A549 (cell line): ENCODE results near the gene CHID1.

Experiments
- EP300 ChIP-seq, 2 experiments: fragments of >200 bp; sonication (Bioruptor Twin); formaldehyde crosslinking; IDR thresholded peaks; 2 replicates in 1 of 2; 3 replicates in 1 of 2; pipeline ENCODE4 v1.6.1; 2016 to 2017
- ESRRA ChIP-seq: fragments of 150-350 bp; IDR thresholded peaks from 2 replicates; pipeline ENCODE4 v1.6.1; 2014; ENCODE audit warnings: mild to moderate bottlenecking, low read length, borderline replicate concordance
- JUNB ChIP-seq: fragments of >200 bp; sonication (Bioruptor Twin); formaldehyde crosslinking; IDR thresholded peaks from 2 replicates; pipeline ENCODE4 v1.6.1; 2016
- MAFK ChIP-seq: fragments of 450-650 bp; IDR thresholded peaks from 2 replicates; pipeline ENCODE4 v1.6.1; 2014; ENCODE audit not compliant: partially characterized antibody
- MYC ChIP-seq: IDR thresholded peaks from 2 replicates; pipeline ENCODE4 v1.6.1; 2012; ENCODE audit warnings: mild to moderate bottlenecking, inconsistent platforms, low read length, improper control_type of control experiment, borderline replicate concordance
- NR3C1 ChIP-seq: fragments of >200 bp; sonication (Bioruptor Twin); formaldehyde crosslinking; IDR thresholded peaks from 3 replicates; pipeline ENCODE4 v1.6.1; 2017
- POLR2A ChIP-seq: IDR thresholded peaks from 2 replicates; pipeline ENCODE4 v1.6.1; 2012; ENCODE audit warnings: mild to moderate bottlenecking, low read length
- RAD21 ChIP-seq, 2 experiments: fragments of >200 bp in 1 of 2; sonication (Bioruptor Twin) in 1 of 2; formaldehyde crosslinking in 1 of 2; IDR thresholded peaks in 1 of 2; conservative IDR thresholded peaks in 1 of 2; 2 replicates in 1 of 2; 3 replicates in 1 of 2; pipeline ENCODE4 v1.6.1; 2012 to 2018; ENCODE audit warnings: inconsistent platforms in 1 of 2
- TF ChIP-seq, protein P1 (sequence below): fragments of >200 bp; sonication (Bioruptor Twin); formaldehyde crosslinking; IDR thresholded peaks from 3 replicates; pipeline ENCODE4 v1.5.1; 2016
- TF ChIP-seq, protein P2 (sequence below): IDR thresholded peaks from 2 replicates; pipeline ENCODE4 v1.6.1; 2012; ENCODE audit warnings: low read depth, borderline replicate concordance
- TF ChIP-seq, protein P3 (sequence below): IDR thresholded peaks from 2 replicates; pipeline ENCODE4 v1.6.1; 2012

DNA sequence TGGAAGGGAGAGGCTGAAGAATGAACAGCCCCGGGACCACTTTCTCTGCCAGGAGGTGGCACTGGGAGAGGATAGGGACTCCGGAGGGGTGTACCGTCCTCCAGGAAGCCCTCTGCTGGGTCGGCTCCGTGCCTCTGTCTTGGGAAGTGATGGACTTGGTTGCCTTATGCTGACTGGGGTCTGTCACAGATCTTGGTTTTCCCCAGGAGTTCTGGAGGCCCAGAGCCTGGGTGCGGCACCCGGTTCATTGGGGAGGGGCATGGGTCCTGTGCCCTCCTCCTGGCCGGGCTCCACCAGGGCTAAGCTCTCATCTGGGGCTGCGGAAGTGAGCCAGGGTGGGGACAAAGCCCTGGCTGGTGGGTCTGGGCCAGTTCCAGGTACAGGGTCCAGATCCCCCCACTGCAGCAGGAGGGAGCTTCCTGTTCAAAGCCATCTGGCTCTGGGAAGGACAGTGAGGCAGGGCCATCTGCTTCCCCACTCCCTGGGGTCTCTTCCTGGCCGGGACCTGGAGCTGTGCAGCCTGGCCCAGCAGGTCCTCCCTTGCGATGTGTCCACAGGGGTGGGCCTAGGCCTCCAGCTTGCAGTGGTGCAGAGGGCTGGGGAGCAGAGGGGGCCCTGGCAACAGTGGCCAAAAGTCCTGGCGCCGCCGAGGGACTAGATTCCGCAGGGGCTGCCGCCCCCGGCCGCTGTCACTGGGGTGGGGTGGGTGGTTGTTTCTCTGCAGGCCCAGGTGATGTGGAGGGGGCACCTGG lies 14.0 kb upstream of the CHID1 start:
- TF ChIP-seq, protein P1, sequence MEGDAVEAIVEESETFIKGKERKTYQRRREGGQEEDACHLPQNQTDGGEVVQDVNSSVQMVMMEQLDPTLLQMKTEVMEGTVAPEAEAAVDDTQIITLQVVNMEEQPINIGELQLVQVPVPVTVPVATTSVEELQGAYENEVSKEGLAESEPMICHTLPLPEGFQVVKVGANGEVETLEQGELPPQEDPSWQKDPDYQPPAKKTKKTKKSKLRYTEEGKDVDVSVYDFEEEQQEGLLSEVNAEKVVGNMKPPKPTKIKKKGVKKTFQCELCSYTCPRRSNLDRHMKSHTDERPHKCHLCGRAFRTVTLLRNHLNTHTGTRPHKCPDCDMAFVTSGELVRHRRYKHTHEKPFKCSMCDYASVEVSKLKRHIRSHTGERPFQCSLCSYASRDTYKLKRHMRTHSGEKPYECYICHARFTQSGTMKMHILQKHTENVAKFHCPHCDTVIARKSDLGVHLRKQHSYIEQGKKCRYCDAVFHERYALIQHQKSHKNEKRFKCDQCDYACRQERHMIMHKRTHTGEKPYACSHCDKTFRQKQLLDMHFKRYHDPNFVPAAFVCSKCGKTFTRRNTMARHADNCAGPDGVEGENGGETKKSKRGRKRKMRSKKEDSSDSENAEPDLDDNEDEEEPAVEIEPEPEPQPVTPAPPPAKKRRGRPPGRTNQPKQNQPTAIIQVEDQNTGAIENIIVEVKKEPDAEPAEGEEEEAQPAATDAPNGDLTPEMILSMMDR, result no peak
- TF ChIP-seq POLR2A, result no peak
- TF ChIP-seq, protein P2, sequence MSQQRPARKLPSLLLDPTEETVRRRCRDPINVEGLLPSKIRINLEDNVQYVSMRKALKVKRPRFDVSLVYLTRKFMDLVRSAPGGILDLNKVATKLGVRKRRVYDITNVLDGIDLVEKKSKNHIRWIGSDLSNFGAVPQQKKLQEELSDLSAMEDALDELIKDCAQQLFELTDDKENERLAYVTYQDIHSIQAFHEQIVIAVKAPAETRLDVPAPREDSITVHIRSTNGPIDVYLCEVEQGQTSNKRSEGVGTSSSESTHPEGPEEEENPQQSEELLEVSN, result no peak
- no peak for TF ChIP-seq ESRRA
- TF ChIP-seq, protein P3, sequence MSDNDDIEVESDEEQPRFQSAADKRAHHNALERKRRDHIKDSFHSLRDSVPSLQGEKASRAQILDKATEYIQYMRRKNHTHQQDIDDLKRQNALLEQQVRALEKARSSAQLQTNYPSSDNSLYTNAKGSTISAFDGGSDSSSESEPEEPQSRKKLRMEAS, result no peak
- TF ChIP-seq NR3C1, result no peak
- no peak for TF ChIP-seq JUNB
- no peak for TF ChIP-seq RAD21 (conservative IDR thresholded peaks at IDR 0.05 in 1 of 2, IDR thresholded peaks at IDR 0.05 in 1 of 2)
- TF ChIP-seq MYC, result no peak
- no peak for TF ChIP-seq EP300 (IDR thresholded peaks at IDR 0.05)
- TF ChIP-seq MAFK, result no peak
